ENCODE results near the gene DIAPH3.

The DIAPH3 gene

DNA sequence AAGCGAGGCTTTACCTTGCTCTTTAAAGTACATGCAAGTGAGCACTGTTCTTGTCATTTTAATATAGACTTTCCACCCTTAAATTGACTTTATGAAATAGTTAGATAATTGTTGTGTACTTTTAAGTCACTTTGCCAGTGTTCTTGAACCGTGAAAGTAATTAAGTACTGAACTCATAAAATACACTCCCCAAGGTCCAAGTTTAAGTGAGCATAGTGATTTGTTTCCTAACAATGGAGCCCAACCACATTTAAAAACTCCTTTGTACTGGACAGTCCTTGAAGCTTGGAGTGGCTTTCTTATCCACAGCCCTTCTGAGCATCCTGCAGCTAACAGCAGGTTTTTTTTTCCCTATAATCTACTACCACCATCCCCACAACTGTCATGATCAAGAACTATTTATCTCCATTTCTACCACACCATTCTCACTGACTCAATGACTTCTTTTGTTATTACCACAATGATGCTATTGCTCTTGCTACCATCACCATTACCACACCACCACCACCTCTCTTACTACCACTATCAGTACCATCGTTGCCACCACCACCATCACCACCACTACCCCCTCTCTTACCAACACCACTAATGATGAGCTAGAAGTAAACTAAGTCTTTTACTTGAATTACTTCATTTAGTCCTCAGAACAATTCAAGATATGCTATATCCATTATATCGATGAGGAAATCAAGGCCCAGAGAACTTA lies 452.6 kb downstream of the DIAPH3 start:
- Mint-ChIP-seq H3K36me3 (ENCODE audit: low read depth) (no peaks in the 10 kb centered on the region), H3K9me3 (peaks cover 3% of the 10 kb centered on the region), H3K4me1 (no peaks in the 10 kb centered on the region), H3K4me3 (no peak overlapping the region), H3K27me3 (ENCODE audit: low read depth, poor library complexity) (peaks cover under 1% of the 10 kb centered on the region), H3K27ac (no peak overlapping the region)
- no peak for DNase-seq
- TF ChIP-seq, protein P1, sequence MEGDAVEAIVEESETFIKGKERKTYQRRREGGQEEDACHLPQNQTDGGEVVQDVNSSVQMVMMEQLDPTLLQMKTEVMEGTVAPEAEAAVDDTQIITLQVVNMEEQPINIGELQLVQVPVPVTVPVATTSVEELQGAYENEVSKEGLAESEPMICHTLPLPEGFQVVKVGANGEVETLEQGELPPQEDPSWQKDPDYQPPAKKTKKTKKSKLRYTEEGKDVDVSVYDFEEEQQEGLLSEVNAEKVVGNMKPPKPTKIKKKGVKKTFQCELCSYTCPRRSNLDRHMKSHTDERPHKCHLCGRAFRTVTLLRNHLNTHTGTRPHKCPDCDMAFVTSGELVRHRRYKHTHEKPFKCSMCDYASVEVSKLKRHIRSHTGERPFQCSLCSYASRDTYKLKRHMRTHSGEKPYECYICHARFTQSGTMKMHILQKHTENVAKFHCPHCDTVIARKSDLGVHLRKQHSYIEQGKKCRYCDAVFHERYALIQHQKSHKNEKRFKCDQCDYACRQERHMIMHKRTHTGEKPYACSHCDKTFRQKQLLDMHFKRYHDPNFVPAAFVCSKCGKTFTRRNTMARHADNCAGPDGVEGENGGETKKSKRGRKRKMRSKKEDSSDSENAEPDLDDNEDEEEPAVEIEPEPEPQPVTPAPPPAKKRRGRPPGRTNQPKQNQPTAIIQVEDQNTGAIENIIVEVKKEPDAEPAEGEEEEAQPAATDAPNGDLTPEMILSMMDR (IDR thresholded peaks at IDR 0.05): no peak

- TF ChIP-seq, protein P1 (IDR thresholded peaks at IDR 0.05): no peak
- Mint-ChIP-seq H3K4me3 (no peak overlapping the region), H3K27me3 (ENCODE audit: low read depth, poor library complexity) (no peaks in the 10 kb centered on the region), H3K27ac (no peak overlapping the region), H3K36me3 (ENCODE audit: low read depth) (no peaks in the 10 kb centered on the region), H3K9me3 (peaks cover 3% of the 10 kb centered on the region), H3K4me1 (no peaks in the 10 kb centered on the region)
- DNase-seq: no peak
Observed at GRCh38 chr13:59710416-59710815, 453.3 kb downstream of the DIAPH3 start.

DNA sequence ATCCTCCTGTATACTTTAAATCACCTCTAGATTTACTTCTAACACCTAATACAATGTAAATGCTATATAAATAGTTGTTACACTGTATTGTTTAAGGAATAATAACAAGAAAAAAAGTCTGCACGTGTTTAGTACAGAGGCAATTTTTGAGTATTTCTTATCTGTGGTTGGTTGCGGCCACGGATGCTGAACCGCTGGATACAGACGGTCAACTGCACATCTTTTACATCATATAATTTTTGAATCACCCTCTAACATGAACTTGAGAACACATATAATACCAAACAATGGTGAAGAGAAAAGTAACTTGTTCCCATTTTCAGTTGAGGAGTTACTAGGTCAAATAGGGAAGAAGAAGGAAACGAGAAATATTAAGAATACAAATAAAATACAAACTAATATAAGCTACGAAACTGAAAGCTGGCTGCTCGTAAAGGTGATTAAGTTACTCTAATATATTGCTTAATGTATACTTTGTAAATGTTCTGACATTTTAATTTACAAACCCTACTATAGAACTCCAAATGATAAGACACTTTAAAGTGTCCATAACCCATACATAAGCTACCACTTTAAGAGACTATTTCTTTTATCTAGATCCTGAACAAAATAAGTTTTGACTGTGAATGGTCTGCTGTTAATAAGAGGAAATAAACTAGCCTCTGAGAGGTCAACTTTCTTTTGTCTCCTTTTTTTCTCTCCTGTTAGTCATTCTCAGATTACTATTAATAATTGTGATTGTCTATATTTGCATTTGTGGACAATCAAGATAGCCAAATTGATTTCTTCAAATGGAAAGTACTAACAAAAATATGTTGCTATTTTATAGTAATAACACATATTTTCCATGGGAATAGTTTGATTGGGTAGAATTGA lies 457.4 kb downstream of the DIAPH3 start:
- Mint-ChIP-seq H3K27ac (no peak overlapping the region), H3K27me3 (ENCODE audit: low read depth, poor library complexity) (no peaks in the 10 kb centered on the region), H3K36me3 (ENCODE audit: low read depth) (no peaks in the 10 kb centered on the region), H3K9me3 (peaks cover 3% of the 10 kb centered on the region), H3K4me1 (peaks cover 11% of the 10 kb centered on the region), H3K4me3 (no peak overlapping the region)
- TF ChIP-seq, protein P1 (IDR thresholded peaks at IDR 0.05): no peak
- no peak for DNase-seq

DNA sequence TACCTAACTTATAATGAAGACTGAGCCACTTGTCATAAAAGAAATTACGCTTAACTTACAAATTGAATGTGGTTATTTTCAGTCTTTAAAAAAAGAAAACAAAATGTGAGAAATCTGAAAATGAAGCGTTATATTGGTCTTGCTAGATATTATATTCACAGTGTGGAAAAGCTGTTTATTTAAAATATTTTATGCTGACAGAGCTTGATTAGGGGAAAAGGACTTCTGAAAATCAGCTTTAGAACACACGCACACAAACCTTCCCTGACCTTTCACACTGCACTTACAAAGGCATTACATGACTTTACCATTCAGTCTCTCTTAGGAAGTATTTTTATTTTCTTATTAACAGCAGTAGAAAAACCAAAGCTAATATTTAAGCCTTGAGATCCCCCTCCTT lies 461.5 kb downstream of the DIAPH3 start:
- Mint-ChIP-seq H3K4me1 (peaks cover 16% of the 10 kb centered on the region), H3K27me3 (ENCODE audit: low read depth, poor library complexity) (no peaks in the 10 kb centered on the region), H3K4me3 (no peak overlapping the region), H3K36me3 (ENCODE audit: low read depth) (no peaks in the 10 kb centered on the region), H3K27ac (no peak overlapping the region), H3K9me3 (no peaks in the 10 kb centered on the region)
- DNase-seq: no peak
- TF ChIP-seq, protein P1 (IDR thresholded peaks at IDR 0.05): no peak

GRCh38 chr13:59701261-59701660 lies 462.5 kb downstream of the DIAPH3 start:
- Mint-ChIP-seq H3K4me3 (no peak overlapping the region), H3K4me1 (peaks cover 16% of the 10 kb centered on the region), H3K36me3 (ENCODE audit: low read depth) (no peaks in the 10 kb centered on the region), H3K27me3 (ENCODE audit: low read depth, poor library complexity) (no peaks in the 10 kb centered on the region), H3K27ac (no peak overlapping the region), H3K9me3 (no peaks in the 10 kb centered on the region)
- no peak for DNase-seq
- TF ChIP-seq, protein P1 (IDR thresholded peaks at IDR 0.05): no peak
